Smooth muscle cell (in vitro differentiated cells): ENCODE data around the gene SPON1. TPM values are rescaled to one million over a fixed set of nuclear protein-coding genes. Genes with fewer than 3 reads are reported as not detected.
"Not testable (repeated sequence)": the region's sequence is repeated elsewhere in the genome, so short reads cannot be mapped to it uniquely, and the experiment has no call there.

Experiments used
- DNase-seq: peaks from one replicate; lab custom pipeline; 2025; ENCODE audit not compliant: unreplicated experiment; lab: John Stamatoyannopoulos, UW
- H2AFZ ChIP-seq: fragments of 200-600 bp; sonication (generic); 2 replicates; pipeline ENCODE4 v1.6.0; 2016; ENCODE audit warnings: antibody characterized with exemption, low read depth, mild to moderate bottlenecking
- H3F3A ChIP-seq: fragments of 200-600 bp; sonication (generic); 2 replicates; pipeline ENCODE4 v1.6.0; 2017; ENCODE audit warnings: antibody characterized with exemption, low read depth
- H3K27ac ChIP-seq: fragments of 200-600 bp; sonication (generic); 2 replicates; pipeline ENCODE4 v1.5.1; 2016; ENCODE audit warnings: low read depth, mild to moderate bottlenecking
- H3K27me3 ChIP-seq: fragments of 200-600 bp; sonication (generic); 2 replicates; pipeline ENCODE4 v1.6.1; 2016; ENCODE audit warnings: low read depth, mild to moderate bottlenecking
- H3K36me3 ChIP-seq: fragments of 200-600 bp; sonication (generic); 2 replicates; pipeline ENCODE4 v1.5.1; 2016; ENCODE audit warnings: low read depth
- H3K4me1 ChIP-seq: fragments of 200-600 bp; sonication (generic); 2 replicates; pipeline ENCODE4 v1.5.1; 2016; ENCODE audit warnings: low read depth
- H3K4me2 ChIP-seq: fragments of 200-600 bp; sonication (generic); 2 replicates; pipeline ENCODE4 v1.6.0; 2016; ENCODE audit warnings: mild to moderate bottlenecking
- H3K4me3 ChIP-seq: fragments of 200-600 bp; sonication (generic); 2 replicates; pipeline ENCODE4 v1.5.1; 2016; ENCODE audit warnings: mild to moderate bottlenecking
- H3K79me2 ChIP-seq: fragments of 200-600 bp; sonication (generic); 2 replicates; pipeline ENCODE4 v1.6.0; 2016; ENCODE audit warnings: low read depth, mild to moderate bottlenecking
- H3K9ac ChIP-seq: fragments of 200-600 bp; sonication (generic); 2 replicates; pipeline ENCODE4 v1.6.0; 2016; ENCODE audit warnings: low read depth
- H3K9me3 ChIP-seq: fragments of 200-600 bp; sonication (generic); replicated peaks from 2 replicates; pipeline ENCODE4 v1.5.1; 2016; ENCODE audit warnings: low read depth
- H4K20me1 ChIP-seq: fragments of 200-600 bp; sonication (generic); 2 replicates; pipeline ENCODE4 v1.6.0; 2016; ENCODE audit warnings: low read depth
- WGBS: methylation state at CpG from one replicate; pipeline ENCODE4 v1.1.7; 2016; ENCODE audit warnings: low lambda C conversion rate; 5-methylcytosine and 5-hydroxymethylcytosine counted together
- polyA plus RNA-seq: library from polyadenylated mRNA; unstranded; fragments of >200 nt; fragmentation: Nextera tagmentation; extraction: Ambion mirVana; gene quantifications from 2 replicates; pipeline ENCODE4 v1.2.1, GENCODE V29; 2016
- total RNA-seq: library from RNA; depleted of rRNA; stranded (reverse); fragments of >200 nt; gene quantifications from 2 replicates; pipeline ENCODE4 v1.2.3, GENCODE V29; 2014
- TF ChIP-seq, protein P1 (sequence below): fragments of 200-600 bp; sonication (generic); IDR thresholded peaks from 2 replicates; pipeline ENCODE4 v1.5.1; 2017; ENCODE audit warnings: borderline replicate concordance, mild to moderate bottlenecking, antibody characterized with exemption; ENCODE audit not compliant: insufficient read depth, poor library complexity, severe bottlenecking

Gene SPON1
- total and polyA plus RNA-seq, 2 experiments from 2014 or later, result 38.0 to 40.6 TPM

DNA sequence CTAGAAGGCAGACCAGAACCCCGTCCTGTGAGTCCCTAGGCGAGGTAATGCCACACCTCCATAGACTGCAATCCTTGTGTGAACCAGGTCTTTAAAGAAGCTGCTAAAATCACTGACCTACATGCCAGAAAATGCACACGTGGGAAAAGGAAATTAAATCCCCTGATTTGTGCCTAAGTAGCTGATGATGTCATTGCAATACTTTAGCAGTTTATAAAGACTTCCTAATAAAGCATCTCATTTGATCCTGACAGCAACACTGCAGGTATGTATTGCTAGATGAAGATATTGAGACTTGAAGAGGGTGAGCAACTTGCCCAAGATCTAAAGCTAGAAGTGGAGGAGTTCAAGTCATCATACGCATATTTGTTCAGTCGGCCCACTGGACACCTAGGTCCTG lies 289.2 kb downstream of the SPON1 start:
- H3K9me3 ChIP-seq, result no peaks in the 10 kb centered on the region
- H3F3A ChIP-seq, result no peaks in the 10 kb centered on the region
- no peak overlapping the region for H3K9ac ChIP-seq
- H3K4me2 ChIP-seq, result no peak overlapping the region
- H3K79me2 ChIP-seq, result no peaks in the 10 kb centered on the region
- no peak for DNase-seq
- H3K4me3 ChIP-seq, result no peak overlapping the region
- WGBS, result 85% methylated on average over 5 of the region's 5 CpGs
- TF ChIP-seq, protein P1, sequence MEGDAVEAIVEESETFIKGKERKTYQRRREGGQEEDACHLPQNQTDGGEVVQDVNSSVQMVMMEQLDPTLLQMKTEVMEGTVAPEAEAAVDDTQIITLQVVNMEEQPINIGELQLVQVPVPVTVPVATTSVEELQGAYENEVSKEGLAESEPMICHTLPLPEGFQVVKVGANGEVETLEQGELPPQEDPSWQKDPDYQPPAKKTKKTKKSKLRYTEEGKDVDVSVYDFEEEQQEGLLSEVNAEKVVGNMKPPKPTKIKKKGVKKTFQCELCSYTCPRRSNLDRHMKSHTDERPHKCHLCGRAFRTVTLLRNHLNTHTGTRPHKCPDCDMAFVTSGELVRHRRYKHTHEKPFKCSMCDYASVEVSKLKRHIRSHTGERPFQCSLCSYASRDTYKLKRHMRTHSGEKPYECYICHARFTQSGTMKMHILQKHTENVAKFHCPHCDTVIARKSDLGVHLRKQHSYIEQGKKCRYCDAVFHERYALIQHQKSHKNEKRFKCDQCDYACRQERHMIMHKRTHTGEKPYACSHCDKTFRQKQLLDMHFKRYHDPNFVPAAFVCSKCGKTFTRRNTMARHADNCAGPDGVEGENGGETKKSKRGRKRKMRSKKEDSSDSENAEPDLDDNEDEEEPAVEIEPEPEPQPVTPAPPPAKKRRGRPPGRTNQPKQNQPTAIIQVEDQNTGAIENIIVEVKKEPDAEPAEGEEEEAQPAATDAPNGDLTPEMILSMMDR, result no peak
- peaks cover 6% of the 10 kb centered on the region for H3K4me1 ChIP-seq
- H2AFZ ChIP-seq, result no peak overlapping the region
- no peaks in the 10 kb centered on the region for H3K36me3 ChIP-seq
- no peaks in the 10 kb centered on the region for H4K20me1 ChIP-seq
- H3K27ac ChIP-seq, result no peak overlapping the region
- no peaks in the 10 kb centered on the region for H3K27me3 ChIP-seq

DNA sequence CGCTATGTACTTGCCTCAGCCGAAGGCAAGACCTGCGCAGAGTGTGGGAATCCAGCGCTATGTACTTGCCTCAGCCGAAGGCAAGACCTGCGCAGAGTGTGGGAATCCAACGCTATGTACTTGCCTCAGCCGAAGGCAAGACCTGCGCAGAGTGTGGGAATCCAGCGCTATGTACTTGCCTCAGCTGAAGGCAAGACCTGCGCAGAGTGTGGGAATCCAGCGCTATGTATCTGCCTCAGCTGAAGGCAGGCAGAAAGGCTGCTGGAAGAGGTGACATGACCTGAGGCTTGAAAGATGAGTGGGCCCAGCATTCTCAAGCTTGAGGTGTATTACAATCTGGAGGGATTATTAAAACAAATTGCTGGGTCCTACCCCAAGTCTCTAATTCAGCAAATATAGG lies 290.0 kb downstream of the SPON1 start:
- not testable (repeated sequence) for H4K20me1 ChIP-seq, H3K4me2 ChIP-seq, H3K4me1 ChIP-seq, H3K27ac ChIP-seq, H3K79me2 ChIP-seq, H3K36me3 ChIP-seq, H3K9ac ChIP-seq, H3F3A ChIP-seq, H2AFZ ChIP-seq, H3K27me3 ChIP-seq, H3K9me3 ChIP-seq, DNase-seq, H3K4me3 ChIP-seq
- WGBS, result 97% methylated on average over 8 of the region's 12 CpGs

DNA sequence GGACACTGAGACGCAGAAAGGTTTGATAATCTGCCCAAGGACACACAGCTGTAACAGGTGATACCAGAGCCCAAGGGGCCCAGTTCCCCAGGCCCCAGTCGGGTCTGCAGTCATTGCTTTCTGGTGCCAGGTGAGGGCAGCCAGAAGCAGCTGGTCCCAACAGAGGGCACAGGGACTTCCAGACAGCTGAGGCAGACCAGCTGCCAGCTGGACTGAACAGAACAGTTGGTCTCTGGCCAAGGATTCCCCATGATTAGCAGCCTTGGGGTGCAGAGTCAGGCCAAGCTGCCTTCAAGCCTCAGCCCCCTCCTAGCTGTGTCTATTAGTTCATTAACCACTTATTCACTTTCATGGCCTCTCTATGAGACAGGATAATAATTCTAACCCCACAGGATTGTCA lies 290.9 kb downstream of the SPON1 start:
- H3K27me3 ChIP-seq, result no peaks in the 10 kb centered on the region
- no peak overlapping the region for H2AFZ ChIP-seq
- H3K4me2 ChIP-seq, result no peak overlapping the region
- no peaks in the 10 kb centered on the region for H3K36me3 ChIP-seq
- H4K20me1 ChIP-seq, result no peaks in the 10 kb centered on the region
- H3K79me2 ChIP-seq, result no peaks in the 10 kb centered on the region
- 93% methylated on average over 2 of the region's 2 CpGs for WGBS
- DNase-seq, result no peak
- H3K9ac ChIP-seq, result no peak overlapping the region
- no peak overlapping the region for H3K4me3 ChIP-seq
- no peaks in the 10 kb centered on the region for H3K9me3 ChIP-seq
- TF ChIP-seq, protein P1, result no peak
- peaks cover 6% of the 10 kb centered on the region for H3K4me1 ChIP-seq
- H3F3A ChIP-seq, result no peaks in the 10 kb centered on the region
- no peak overlapping the region for H3K27ac ChIP-seq

DNA sequence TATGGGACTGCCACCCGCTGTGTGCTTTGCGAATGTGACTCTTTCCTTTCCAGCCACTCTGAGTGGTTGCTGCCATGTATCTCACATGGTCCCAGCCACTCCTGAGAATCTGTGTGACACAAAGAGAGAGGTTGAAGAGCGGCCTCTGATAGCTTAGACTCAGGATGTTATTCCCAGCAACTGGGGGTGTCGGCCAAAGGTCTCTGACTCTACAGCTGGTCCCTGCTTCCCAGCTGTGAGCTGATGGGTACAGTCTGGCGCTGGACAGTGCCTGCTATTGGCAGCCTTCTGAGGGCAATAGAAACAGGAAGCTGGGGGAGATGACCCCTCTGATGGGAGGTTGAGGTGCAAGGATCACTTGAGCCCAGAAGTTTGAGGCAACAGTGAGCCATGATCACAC lies 291.3 kb downstream of the SPON1 start:
- H3K36me3 ChIP-seq, result no peaks in the 10 kb centered on the region
- H3K27ac ChIP-seq, result no peak overlapping the region
- peaks cover 4% of the 10 kb centered on the region for H3K4me1 ChIP-seq
- no peaks in the 10 kb centered on the region for H3K79me2 ChIP-seq
- H4K20me1 ChIP-seq, result no peaks in the 10 kb centered on the region
- H3K27me3 ChIP-seq, result no peaks in the 10 kb centered on the region
- no peak overlapping the region for H3K9ac ChIP-seq
- no peaks in the 10 kb centered on the region for H3F3A ChIP-seq
- TF ChIP-seq, protein P1, result no peak
- no peak for DNase-seq
- no peak overlapping the region for H3K4me2 ChIP-seq
- H2AFZ ChIP-seq, result no peak overlapping the region
- no peak overlapping the region for H3K4me3 ChIP-seq
- 99% methylated on average over 5 of the region's 5 CpGs for WGBS
- no peaks in the 10 kb centered on the region for H3K9me3 ChIP-seq
